ENCODE measurements around the gene MFAP2.
"Not testable (repeated sequence)": the region's sequence is repeated elsewhere in the genome, so short reads cannot be mapped to it uniquely, and the experiment has no call there.

The MFAP2 gene

GRCh38 chr1:16961297-16962133, 18.9 kb downstream of the MFAP2 start:
- DNase-seq (ENCODE audit: low spot score), result no peak

- peak; percentile 90 for DNase-seq (ENCODE audit: low spot score)
These were observed 19.7 kb downstream of the MFAP2 start for GRCh38 chr1:16960560-16961296.

GRCh38 chr1:16958475-16958874, 21.9 kb downstream of the MFAP2 start:
- no peak for DNase-seq (ENCODE audit: low spot score)

GRCh38 chr1:16957731-16958130, 22.7 kb downstream of the MFAP2 start:
- no peak for DNase-seq (ENCODE audit: low spot score)

GRCh38 chr1:16956775-16957174, 23.6 kb downstream of the MFAP2 start:
- no peak for DNase-seq (ENCODE audit: low spot score)

- no peak for DNase-seq (ENCODE audit: low spot score)
These were observed 25.2 kb downstream of the MFAP2 start for GRCh38 chr1:16955186-16955585.

- no peak for DNase-seq (ENCODE audit: low spot score)
These were observed 25.8 kb downstream of the MFAP2 start for GRCh38 chr1:16954579-16954978.

GRCh38 chr1:16952376-16952775, 28.0 kb downstream of the MFAP2 start:
- DNase-seq (ENCODE audit: low spot score), result not testable (repeated sequence)

- peak; percentile 83 for DNase-seq (ENCODE audit: low spot score)
These were observed 31.4 kb downstream of the MFAP2 start for GRCh38 chr1:16949026-16949425.

GRCh38 chr1:16948282-16948891, 32.0 kb downstream of the MFAP2 start:
- DNase-seq (ENCODE audit: low spot score), result peak; percentile 98

GRCh38 chr1:16946646-16947045, 33.8 kb downstream of the MFAP2 start:
- DNase-seq (ENCODE audit: low spot score), result no peak

- DNase-seq (ENCODE audit: low spot score), result not testable (repeated sequence)
These were observed 34.2 kb downstream of the MFAP2 start for GRCh38 chr1:16946185-16946584.

GRCh38 chr1:16945512-16945911, 34.9 kb downstream of the MFAP2 start:
- not testable (repeated sequence) for DNase-seq (ENCODE audit: low spot score)

- DNase-seq (ENCODE audit: low spot score), result no peak
These were observed 36.4 kb downstream of the MFAP2 start for GRCh38 chr1:16944038-16944437.

- DNase-seq (ENCODE audit: low spot score), result not testable (repeated sequence)
These were observed 40.8 kb downstream of the MFAP2 start for GRCh38 chr1:16939386-16940180.

- no peak for DNase-seq (ENCODE audit: low spot score)
These were observed 41.8 kb downstream of the MFAP2 start for GRCh38 chr1:16938351-16939321.

- DNase-seq (ENCODE audit: low spot score), result not testable (repeated sequence)
These were observed 43.8 kb downstream of the MFAP2 start for GRCh38 chr1:16936580-16936979.

GRCh38 chr1:16933945-16934344, 46.5 kb downstream of the MFAP2 start:
- DNase-seq (ENCODE audit: low spot score), result not testable (repeated sequence)

GRCh38 chr1:16931206-16931934, 49.0 kb downstream of the MFAP2 start:
- not testable (repeated sequence) for DNase-seq (ENCODE audit: low spot score)

All from kidney tubule cell (primary cell).